Astrocyte (in vitro differentiated cells and primary cell): Measurements from ENCODE around the gene SHANK1. TPM values are rescaled to one million over a fixed set of nuclear protein-coding genes. Genes with fewer than 3 reads are reported as not detected.

Source experiments
- DNase-seq: peaks from one replicate; pipeline ENCODE4 v3.0.0-alpha.2; 2010; ENCODE audit warnings: low read depth
- FAIRE-seq: peaks from 2 replicates; lab custom pipeline; 2011; peaks lifted over from hg19 to GRCh38; lab: Jason Lieb, UNC
- H2AFZ ChIP-seq: 2 replicates; pipeline ENCODE4 v1.6.0; 2012; ENCODE audit warnings: low read depth, low read length, inconsistent platforms
- H3K27ac ChIP-seq: 2 replicates; pipeline ENCODE4 v1.5.1; 2011; ENCODE audit warnings: low read depth, low read length, inconsistent platforms
- H3K27me3 ChIP-seq: 2 replicates; pipeline ENCODE4 v1.6.0; 2011; ENCODE audit warnings: low read length, inconsistent platforms; ENCODE audit not compliant: insufficient read depth
- H3K36me3 ChIP-seq: 2 replicates; pipeline ENCODE4 v1.5.1; 2011; ENCODE audit warnings: low read length, inconsistent platforms; ENCODE audit not compliant: insufficient read depth
- H3K4me1 ChIP-seq: 2 replicates; pipeline ENCODE4 v1.5.1; 2011; ENCODE audit warnings: low read length, inconsistent platforms; ENCODE audit not compliant: insufficient read depth
- H3K4me2 ChIP-seq: 2 replicates; pipeline ENCODE4 v1.6.0; 2012; ENCODE audit warnings: low read length, inconsistent platforms
- H3K4me3 ChIP-seq: 2 replicates; pipeline ENCODE4 v1.5.1; 2011; ENCODE audit warnings: low read depth, mild to moderate bottlenecking, low read length, inconsistent platforms; ENCODE audit not compliant: insufficient read depth
- H3K79me2 ChIP-seq: 2 replicates; pipeline ENCODE4 v1.6.0; 2012; ENCODE audit warnings: mild to moderate bottlenecking, low read length, inconsistent platforms; ENCODE audit not compliant: insufficient read depth
- H3K9ac ChIP-seq: 2 replicates; pipeline ENCODE4 v1.6.0; 2012; ENCODE audit warnings: mild to moderate bottlenecking, low read length, inconsistent platforms
- H3K9me3 ChIP-seq: 2 replicates; pipeline ENCODE4 v1.5.1; 2012; ENCODE audit warnings: low read depth, mild to moderate bottlenecking, low read length, inconsistent platforms; ENCODE audit not compliant: insufficient read depth
- H4K20me1 ChIP-seq: 2 replicates; pipeline ENCODE4 v1.6.0; 2012; ENCODE audit warnings: low read length, inconsistent platforms; ENCODE audit not compliant: insufficient read depth
- H3K27ac Mint-ChIP-seq: one replicate; pipeline ENCODE4 v1.8.0; 2021; ENCODE audit warnings: mild to moderate bottlenecking, mixed read lengths; ENCODE audit not compliant: unreplicated experiment
- H3K27me3 Mint-ChIP-seq: one replicate; pipeline ENCODE4 v1.8.0; 2021; ENCODE audit warnings: low read depth, mixed read lengths; ENCODE audit not compliant: unreplicated experiment
- H3K36me3 Mint-ChIP-seq: one replicate; pipeline ENCODE4 v1.8.0; 2021; ENCODE audit warnings: low read depth, mixed read lengths; ENCODE audit not compliant: unreplicated experiment
- H3K4me1 Mint-ChIP-seq: one replicate; pipeline ENCODE4 v1.8.0; 2021; ENCODE audit warnings: low read depth, mixed read lengths; ENCODE audit not compliant: unreplicated experiment
- H3K4me3 Mint-ChIP-seq: one replicate; pipeline ENCODE4 v1.8.0; 2021; ENCODE audit warnings: mild to moderate bottlenecking, moderate library complexity, mixed read lengths; ENCODE audit not compliant: unreplicated experiment
- H3K9me3 Mint-ChIP-seq: one replicate; pipeline ENCODE4 v1.8.0; 2021; ENCODE audit warnings: mild to moderate bottlenecking, mixed read lengths; ENCODE audit not compliant: unreplicated experiment
- EZH2 ChIP-seq: IDR thresholded peaks from 2 replicates; pipeline ENCODE4 v1.6.1; 2012; ENCODE audit warnings: mild to moderate bottlenecking, low read length, inconsistent platforms; ENCODE audit not compliant: insufficient read depth
- total RNA-seq: library from RNA; stranded (reverse); gene quantifications from 2 replicates; pipeline ENCODE4 v1.2.1, GENCODE V29; 2021
- TF ChIP-seq, protein P1 (sequence below): IDR thresholded peaks from 2 replicates; pipeline ENCODE4 v1.5.1; 2011; ENCODE audit warnings: low read depth, mild to moderate bottlenecking, inconsistent platforms, low read length, moderate library complexity; ENCODE audit not compliant: insufficient read depth

The SHANK1 gene
- total RNA-seq, 1 donor from 2014 or later, result not detected

GRCh38 chr19:50723735-50724521 is 4.3 kb upstream of the SHANK1 start:
- H3K4me1 ChIP-seq, result peaks cover 8% of the 10 kb centered on the region
- no peaks in the 10 kb centered on the region for H4K20me1 ChIP-seq
- TF ChIP-seq EZH2, result no peak
- TF ChIP-seq, protein P1, sequence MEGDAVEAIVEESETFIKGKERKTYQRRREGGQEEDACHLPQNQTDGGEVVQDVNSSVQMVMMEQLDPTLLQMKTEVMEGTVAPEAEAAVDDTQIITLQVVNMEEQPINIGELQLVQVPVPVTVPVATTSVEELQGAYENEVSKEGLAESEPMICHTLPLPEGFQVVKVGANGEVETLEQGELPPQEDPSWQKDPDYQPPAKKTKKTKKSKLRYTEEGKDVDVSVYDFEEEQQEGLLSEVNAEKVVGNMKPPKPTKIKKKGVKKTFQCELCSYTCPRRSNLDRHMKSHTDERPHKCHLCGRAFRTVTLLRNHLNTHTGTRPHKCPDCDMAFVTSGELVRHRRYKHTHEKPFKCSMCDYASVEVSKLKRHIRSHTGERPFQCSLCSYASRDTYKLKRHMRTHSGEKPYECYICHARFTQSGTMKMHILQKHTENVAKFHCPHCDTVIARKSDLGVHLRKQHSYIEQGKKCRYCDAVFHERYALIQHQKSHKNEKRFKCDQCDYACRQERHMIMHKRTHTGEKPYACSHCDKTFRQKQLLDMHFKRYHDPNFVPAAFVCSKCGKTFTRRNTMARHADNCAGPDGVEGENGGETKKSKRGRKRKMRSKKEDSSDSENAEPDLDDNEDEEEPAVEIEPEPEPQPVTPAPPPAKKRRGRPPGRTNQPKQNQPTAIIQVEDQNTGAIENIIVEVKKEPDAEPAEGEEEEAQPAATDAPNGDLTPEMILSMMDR, result no peak
- peak overlapping the region; percentile 50 for H3K9ac ChIP-seq
- H3K27me3 ChIP-seq, result no peaks in the 10 kb centered on the region
- no peaks in the 10 kb centered on the region for H3K79me2 ChIP-seq
- DNase-seq (no peak), FAIRE-seq (no peak)
- H3K36me3 ChIP-seq, result no peaks in the 10 kb centered on the region
- no peaks in the 10 kb centered on the region for H3K9me3 ChIP-seq
- Mint-ChIP-seq H3K36me3 (no peaks in the 10 kb centered on the region), H3K9me3 (peaks cover 28% of the 10 kb centered on the region), H3K27me3 (no peaks in the 10 kb centered on the region), H3K27ac (no peak overlapping the region), H3K4me3 (no peak overlapping the region), H3K4me1 (no peaks in the 10 kb centered on the region)
- H3K4me2 ChIP-seq, result peak overlapping the region; percentile 87
- peak overlapping the region; percentile 79 for H2AFZ ChIP-seq
- peak overlapping the region; percentile 53 for H3K4me3 ChIP-seq
- no peak overlapping the region for H3K27ac ChIP-seq

DNA sequence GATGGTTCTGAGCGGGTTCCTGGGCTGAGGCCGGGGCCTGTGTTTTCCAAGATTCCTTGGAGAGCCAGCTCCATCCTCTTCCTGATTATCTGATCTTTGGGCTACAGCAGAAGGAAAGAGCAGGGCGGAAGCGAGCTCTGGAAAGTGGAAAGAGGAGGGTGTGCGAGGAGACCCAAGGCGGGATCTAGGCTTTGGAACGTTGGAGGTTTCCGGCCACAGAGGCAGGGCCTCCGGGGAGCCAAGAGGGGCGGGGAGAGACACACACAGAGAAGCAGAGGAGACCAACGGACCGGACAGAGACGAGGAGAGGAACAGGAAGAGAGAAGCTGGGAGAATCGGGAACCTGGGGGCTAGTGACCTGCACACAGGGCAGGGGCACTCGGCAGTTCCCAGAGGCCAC is 3.5 kb upstream of the SHANK1 start, which contains the start of gene CLEC11A:
CLEC11A (plus strand) TSS at position 296 of the 400 bp plus-strand sequence. CDS start 162 bp downstream, outside the sequence.
- no peak for TF ChIP-seq EZH2
- TF ChIP-seq, protein P1, result no peak
- H3K9me3 Mint-ChIP-seq, result peaks cover 28% of the 10 kb centered on the region
- H3K36me3 Mint-ChIP-seq, result no peaks in the 10 kb centered on the region
- H3K4me3 Mint-ChIP-seq, result no peak within 1 kb of the TSS
- no peaks in the 10 kb centered on the region for H3K79me2 ChIP-seq
- DNase-seq (no peak), FAIRE-seq (peak; percentile 17)
- no peaks in the 10 kb centered on the region for H3K36me3 ChIP-seq
- peaks cover 8% of the 10 kb centered on the region for H3K4me1 ChIP-seq
- peak within 1 kb of the TSS; percentile 53 for H3K4me3 ChIP-seq
- H4K20me1 ChIP-seq, result no peaks in the 10 kb centered on the region
- no peaks in the 10 kb centered on the region for H3K27me3 ChIP-seq
- H2AFZ ChIP-seq, result peak within 1 kb of the TSS; percentile 79
- H3K4me2 ChIP-seq, result peak within 1 kb of the TSS; percentile 87
- H3K27ac ChIP-seq, result no peak within 1 kb of the TSS
- H3K27me3 Mint-ChIP-seq, result no peaks in the 10 kb centered on the region
- no peaks in the 10 kb centered on the region for H3K9me3 ChIP-seq
- H3K9ac ChIP-seq, result peak within 1 kb of the TSS; percentile 50
- no peaks in the 10 kb centered on the region for H3K4me1 Mint-ChIP-seq
- H3K27ac Mint-ChIP-seq, result no peak within 1 kb of the TSS
